Stimulated activated effector memory CD8-positive, alpha-beta T cell treated with anti-CD3 and anti-CD28 coated beads, Interleukin-12 subunit alpha, Interleukin-12 subunit beta, amount 100 ng/mL, for 72 hours (primary cell): ENCODE results near the gene CHCHD6.
A peak's percentile ranks its signal among the peaks of the same experiment; 100 is the strongest.

Experiments used
- ATAC-seq: fragments of 150-1000 bp; cut with Tn5 transposase; 2 replicates; pipeline ENCODE4 v1.10.0; 2021
- DNase-seq, 2 donors: peaks; one replicate each; pipeline ENCODE4 v3.0.0; 2021 to 2022; ENCODE audit warnings: low spot score in 2 of 2
- H3K27ac Mint-ChIP-seq: one replicate; pipeline ENCODE4 v1.8.0; 2022; ENCODE audit warnings: mild to moderate bottlenecking, mixed read lengths
- H3K36me3 Mint-ChIP-seq: one replicate; pipeline ENCODE4 v1.8.0; 2022; ENCODE audit warnings: mild to moderate bottlenecking, mixed read lengths
- H3K4me1 Mint-ChIP-seq: one replicate; pipeline ENCODE4 v1.8.0; 2022; ENCODE audit warnings: mixed read lengths
- H3K4me3 Mint-ChIP-seq: one replicate; pipeline ENCODE4 v1.8.0; 2022; ENCODE audit warnings: mild to moderate bottlenecking, mixed read lengths
- H3K9me3 Mint-ChIP-seq: one replicate; pipeline ENCODE4 v1.8.0; 2022; ENCODE audit warnings: mixed read lengths

Gene CHCHD6

GRCh38 chr3:126753191-126754160 lies 49.4 kb downstream of the CHCHD6 start:
- H3K4me1 Mint-ChIP-seq = peaks cover 14% of the 10 kb centered on the region
- ATAC-seq (no peak), DNase-seq (no peak)
- H3K36me3 Mint-ChIP-seq = no peaks in the 10 kb centered on the region
- no peaks in the 10 kb centered on the region for H3K9me3 Mint-ChIP-seq
- no peak overlapping the region for H3K27ac Mint-ChIP-seq
- H3K4me3 Mint-ChIP-seq = no peak overlapping the region

GRCh38 chr3:126755866-126756265 lies 51.8 kb downstream of the CHCHD6 start:
- no peaks in the 10 kb centered on the region for H3K36me3 Mint-ChIP-seq
- H3K4me1 Mint-ChIP-seq = peaks cover 7% of the 10 kb centered on the region
- DNase-seq = no peak
- H3K4me3 Mint-ChIP-seq = no peak overlapping the region
- ATAC-seq = no peak
- no peak overlapping the region for H3K27ac Mint-ChIP-seq
- H3K9me3 Mint-ChIP-seq = no peaks in the 10 kb centered on the region

DNA sequence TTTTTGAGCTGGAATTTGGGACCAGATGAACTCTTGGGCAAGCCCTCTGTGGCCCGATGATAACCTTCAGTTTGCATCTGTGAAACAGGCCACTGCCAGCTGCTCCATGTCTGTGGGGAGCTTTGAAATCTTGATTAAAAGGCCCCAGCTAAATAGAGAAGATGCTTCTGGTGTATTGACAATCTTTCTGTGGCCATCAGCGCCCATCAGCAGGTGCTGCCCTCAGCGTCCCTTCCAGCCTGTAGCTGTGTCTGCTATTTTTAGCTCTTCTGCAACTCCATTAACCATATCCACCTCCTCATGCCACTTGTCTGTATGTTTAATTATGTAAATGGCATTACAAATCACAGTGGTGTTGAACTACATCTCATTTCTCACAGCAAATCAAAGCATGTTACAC lies 54.0 kb downstream of the CHCHD6 start:
- Mint-ChIP-seq H3K36me3 (no peaks in the 10 kb centered on the region), H3K4me3 (no peak overlapping the region), H3K4me1 (peaks cover 7% of the 10 kb centered on the region), H3K9me3 (no peaks in the 10 kb centered on the region), H3K27ac (no peak overlapping the region)
- DNase-seq (no peak), ATAC-seq (no peak)

- Mint-ChIP-seq H3K4me3 (no peak overlapping the region), H3K27ac (peak overlapping the region; percentile 23), H3K36me3 (no peaks in the 10 kb centered on the region), H3K9me3 (no peaks in the 10 kb centered on the region), H3K4me1 (peaks cover 7% of the 10 kb centered on the region)
- no peak for ATAC-seq
- no peak for DNase-seq
Measured at GRCh38 chr3:126758882-126759281, 54.8 kb downstream of the CHCHD6 start.

DNA sequence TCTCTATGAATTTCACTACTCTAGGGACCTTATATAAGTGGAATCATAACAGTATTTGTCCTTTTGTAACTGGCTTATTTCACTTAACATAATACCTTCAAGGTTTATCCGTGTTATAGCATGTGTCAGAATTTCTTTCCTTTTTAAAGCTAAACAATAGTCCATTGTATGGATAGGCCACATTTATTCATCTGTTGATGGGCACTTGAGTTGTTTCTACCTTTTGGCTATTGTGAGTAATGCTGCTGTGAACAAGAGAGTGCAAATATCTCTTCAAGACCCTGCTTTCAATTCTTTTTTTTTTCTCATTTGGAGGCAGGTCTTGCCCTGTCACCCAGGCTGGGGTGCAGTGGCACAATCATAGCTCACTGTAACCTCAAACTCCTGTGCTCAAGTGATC lies 56.5 kb downstream of the CHCHD6 start:
- H3K27ac Mint-ChIP-seq = no peak overlapping the region
- no peak overlapping the region for H3K4me3 Mint-ChIP-seq
- DNase-seq (no peak), ATAC-seq (no peak)
- H3K9me3 Mint-ChIP-seq = no peaks in the 10 kb centered on the region
- peaks cover 6% of the 10 kb centered on the region for H3K36me3 Mint-ChIP-seq
- peaks cover 7% of the 10 kb centered on the region for H3K4me1 Mint-ChIP-seq

DNA sequence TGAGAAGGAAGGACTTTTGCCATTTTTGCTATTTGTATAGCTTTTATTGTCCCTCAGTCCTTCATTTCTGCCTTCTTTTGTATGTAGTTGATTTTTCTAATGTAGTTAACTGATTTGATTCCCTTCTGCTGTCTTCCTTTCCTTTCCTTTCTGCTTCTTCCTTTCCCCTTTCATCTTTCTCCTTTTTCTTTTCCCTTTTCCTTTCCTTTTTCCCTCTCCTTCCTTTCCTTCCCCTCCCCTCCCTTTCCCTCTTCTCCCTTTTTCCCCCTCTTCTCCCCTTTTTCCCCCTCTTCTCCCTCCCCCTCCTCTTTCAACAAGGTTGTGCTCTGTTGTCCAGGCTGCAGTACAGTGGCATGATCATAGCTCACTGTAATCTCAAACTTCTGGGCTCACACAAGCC lies 59.0 kb downstream of the CHCHD6 start:
- Mint-ChIP-seq H3K4me3 (no peak overlapping the region), H3K27ac (no peak overlapping the region), H3K9me3 (peaks cover 8% of the 10 kb centered on the region), H3K4me1 (peaks cover 7% of the 10 kb centered on the region), H3K36me3 (peaks cover 6% of the 10 kb centered on the region)
- DNase-seq = no peak
- no peak for ATAC-seq

GRCh38 chr3:126765187-126766069 lies 61.4 kb downstream of the CHCHD6 start:
- no peak overlapping the region for H3K27ac Mint-ChIP-seq
- H3K36me3 Mint-ChIP-seq = peaks cover 6% of the 10 kb centered on the region
- peaks cover 17% of the 10 kb centered on the region for H3K9me3 Mint-ChIP-seq
- DNase-seq (no peak), ATAC-seq (no peak)
- H3K4me1 Mint-ChIP-seq = no peaks in the 10 kb centered on the region
- no peak overlapping the region for H3K4me3 Mint-ChIP-seq

GRCh38 chr3:126766653-126767052 lies 62.6 kb downstream of the CHCHD6 start:
- Mint-ChIP-seq H3K4me1 (no peaks in the 10 kb centered on the region), H3K4me3 (no peak overlapping the region), H3K27ac (no peak overlapping the region), H3K9me3 (peaks cover 20% of the 10 kb centered on the region), H3K36me3 (peaks cover 6% of the 10 kb centered on the region)
- no peak for DNase-seq
- ATAC-seq = no peak

DNA sequence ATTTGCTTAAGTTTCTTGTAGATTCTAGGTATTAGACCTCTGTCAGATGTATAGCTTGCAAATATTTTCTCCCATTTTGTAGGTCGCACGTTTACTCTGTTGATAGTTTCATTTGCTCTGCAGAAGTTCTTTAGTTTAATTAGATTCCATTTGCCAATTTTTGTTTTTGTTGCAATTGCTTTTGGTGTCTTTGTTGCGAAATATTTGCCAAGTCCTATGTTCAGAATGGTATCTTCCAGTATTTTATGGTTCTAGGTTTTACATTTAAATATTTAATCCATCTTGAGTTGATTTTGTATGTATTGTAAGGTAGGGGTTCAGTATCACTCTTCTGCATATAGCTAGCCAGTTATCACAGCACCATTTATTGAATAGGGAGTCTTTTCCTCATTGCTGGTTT lies 64.9 kb downstream of the CHCHD6 start:
- Mint-ChIP-seq H3K9me3 (peaks cover 25% of the 10 kb centered on the region), H3K36me3 (peaks cover 6% of the 10 kb centered on the region), H3K4me1 (no peaks in the 10 kb centered on the region), H3K4me3 (no peak overlapping the region), H3K27ac (no peak overlapping the region)
- ATAC-seq (no peak), DNase-seq (no peak)

DNA sequence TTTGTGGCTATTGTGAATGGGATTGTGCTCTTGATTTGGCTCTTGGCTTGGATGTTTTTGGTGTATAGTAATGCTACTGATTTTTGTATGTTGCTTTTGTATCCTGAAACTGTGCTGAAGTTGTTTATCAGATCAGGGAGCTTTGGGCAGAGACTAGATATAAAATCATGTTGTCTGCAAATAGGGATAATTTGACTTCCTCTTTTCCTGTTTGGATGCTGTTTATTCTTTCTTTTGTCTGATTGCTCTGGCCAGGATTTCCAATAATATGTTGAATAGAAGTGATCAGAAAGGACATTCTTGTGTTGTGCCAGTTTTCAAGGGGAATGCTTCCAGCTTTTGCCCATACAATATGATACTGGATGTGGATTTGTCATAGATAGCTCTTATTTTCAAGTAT lies 66.1 kb downstream of the CHCHD6 start:
- Mint-ChIP-seq H3K36me3 (no peaks in the 10 kb centered on the region), H3K9me3 (peaks cover 25% of the 10 kb centered on the region), H3K4me3 (no peak overlapping the region), H3K27ac (no peak overlapping the region), H3K4me1 (no peaks in the 10 kb centered on the region)
- no peak for ATAC-seq
- no peak for DNase-seq

DNA sequence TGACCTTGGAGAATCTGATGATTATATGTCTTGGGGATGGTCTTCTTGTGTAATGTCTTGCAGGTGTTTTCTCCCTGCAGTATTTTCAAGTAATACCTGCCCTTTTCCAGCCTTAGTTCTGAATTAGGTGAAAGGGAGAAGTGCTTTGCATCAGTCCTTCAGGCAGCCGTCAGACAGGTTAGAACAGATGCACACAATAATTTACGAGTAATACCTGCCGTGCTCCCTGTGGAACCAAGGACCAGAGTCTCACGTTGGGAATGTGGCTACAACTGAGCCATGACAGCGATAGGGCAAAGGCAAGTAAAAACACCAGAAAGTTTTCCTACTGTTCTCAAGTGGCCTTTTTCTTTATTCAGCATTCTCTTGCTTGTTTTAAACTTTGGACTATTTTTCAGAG lies 69.1 kb downstream of the CHCHD6 start:
- DNase-seq (no peak), ATAC-seq (no peak)
- no peaks in the 10 kb centered on the region for H3K36me3 Mint-ChIP-seq
- H3K4me1 Mint-ChIP-seq = no peaks in the 10 kb centered on the region
- H3K27ac Mint-ChIP-seq = no peak overlapping the region
- no peak overlapping the region for H3K4me3 Mint-ChIP-seq
- peaks cover 15% of the 10 kb centered on the region for H3K9me3 Mint-ChIP-seq

DNA sequence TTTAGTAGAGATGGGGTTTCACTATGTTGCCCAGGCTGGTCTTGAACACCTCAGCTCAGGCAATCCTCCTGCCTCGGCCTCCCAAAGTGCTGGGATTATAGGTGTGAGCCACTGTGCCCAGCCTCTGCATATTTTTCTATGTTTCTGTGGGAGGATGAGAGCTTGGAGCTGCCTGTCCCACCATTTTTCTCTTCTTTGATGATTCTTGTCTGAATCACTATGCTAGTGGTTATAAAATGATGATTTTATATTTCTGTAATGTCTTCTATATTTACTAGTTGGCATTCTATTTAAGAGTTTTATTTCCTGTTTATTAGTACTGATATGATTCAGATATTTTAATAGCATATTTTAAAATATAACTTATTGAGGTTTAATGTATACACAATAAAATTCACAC lies 69.7 kb downstream of the CHCHD6 start:
- no peaks in the 10 kb centered on the region for H3K4me1 Mint-ChIP-seq
- DNase-seq (no peak), ATAC-seq (no peak)
- H3K9me3 Mint-ChIP-seq = peaks cover 14% of the 10 kb centered on the region
- no peaks in the 10 kb centered on the region for H3K36me3 Mint-ChIP-seq
- no peak overlapping the region for H3K4me3 Mint-ChIP-seq
- H3K27ac Mint-ChIP-seq = no peak overlapping the region

DNA sequence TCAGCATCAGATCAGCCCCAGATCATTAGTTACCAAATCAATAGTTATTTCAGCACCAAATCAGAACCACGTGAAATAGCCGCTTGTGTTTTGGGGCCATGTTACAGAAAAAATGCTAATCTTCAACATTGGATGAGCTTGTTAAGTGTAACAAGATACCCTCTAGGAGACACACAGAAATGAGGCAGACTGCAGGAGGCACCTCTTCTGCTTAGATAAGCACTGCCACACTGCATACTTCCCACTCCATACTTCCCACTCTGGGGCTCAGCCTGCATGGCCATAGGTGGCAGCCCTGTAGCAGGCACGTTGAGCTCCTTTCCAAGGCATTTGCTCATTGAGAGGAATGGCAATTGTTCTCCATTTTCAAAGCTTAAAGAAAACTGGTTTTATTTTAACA lies 73.3 kb downstream of the CHCHD6 start:
- DNase-seq (no peak), ATAC-seq (no peak)
- H3K4me1 Mint-ChIP-seq = no peaks in the 10 kb centered on the region
- H3K4me3 Mint-ChIP-seq = no peak overlapping the region
- H3K36me3 Mint-ChIP-seq = no peaks in the 10 kb centered on the region
- no peak overlapping the region for H3K27ac Mint-ChIP-seq
- H3K9me3 Mint-ChIP-seq = peaks cover 2% of the 10 kb centered on the region

GRCh38 chr3:126780666-126781065 lies 76.6 kb downstream of the CHCHD6 start:
- DNase-seq (no peak), ATAC-seq (no peak)
- no peak overlapping the region for H3K27ac Mint-ChIP-seq
- H3K9me3 Mint-ChIP-seq = no peaks in the 10 kb centered on the region
- no peaks in the 10 kb centered on the region for H3K36me3 Mint-ChIP-seq
- no peak overlapping the region for H3K4me3 Mint-ChIP-seq
- peaks cover 10% of the 10 kb centered on the region for H3K4me1 Mint-ChIP-seq

DNA sequence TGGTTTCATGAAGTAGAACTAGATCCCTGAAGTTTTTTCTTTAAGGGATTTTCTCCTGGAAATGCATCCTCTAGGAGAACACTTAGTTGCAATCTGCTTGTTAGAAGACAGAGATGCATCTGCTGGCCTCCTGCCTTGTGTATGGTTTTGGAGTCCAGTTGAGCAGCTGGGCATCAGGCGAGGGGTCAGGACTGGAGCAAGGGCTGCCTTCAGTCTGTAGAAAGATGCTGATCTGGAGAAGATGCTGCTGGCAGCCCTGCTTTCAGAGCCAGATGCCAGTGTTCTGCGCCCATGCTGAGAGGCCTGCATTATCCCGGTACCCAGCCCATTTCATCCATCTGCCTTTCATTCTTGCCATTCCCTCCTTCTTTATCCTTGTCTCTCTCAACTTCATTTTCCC lies 77.4 kb downstream of the CHCHD6 start:
- H3K9me3 Mint-ChIP-seq = no peaks in the 10 kb centered on the region
- ATAC-seq (no peak), DNase-seq (no peak)
- H3K36me3 Mint-ChIP-seq = no peaks in the 10 kb centered on the region
- H3K4me3 Mint-ChIP-seq = no peak overlapping the region
- peaks cover 10% of the 10 kb centered on the region for H3K4me1 Mint-ChIP-seq
- H3K27ac Mint-ChIP-seq = no peak overlapping the region
